ENCODE results near the gene GBP3.
"Not testable (repeated sequence)": the region's sequence is repeated elsewhere in the genome, so short reads cannot be mapped to it uniquely, and the experiment has no call there.

GBP3 gene

GRCh38 chr1:88974616-88975172, 48.0 kb downstream of the GBP3 start:
- not testable (repeated sequence) for DNase-seq

- DNase-seq = no peak
These were observed 49.0 kb downstream of the GBP3 start for GRCh38 chr1:88973520-88974137.

GRCh38 chr1:88961647-88962275, 60.9 kb downstream of the GBP3 start:
- DNase-seq = no peak

GRCh38 chr1:88961081-88961480, 61.6 kb downstream of the GBP3 start:
- DNase-seq = no peak
